ENCODE data around the gene ADRB2.
"Not testable (repeated sequence)": the region's sequence is repeated elsewhere in the genome, so short reads cannot be mapped to it uniquely, and the experiment has no call there.

Gene ADRB2

GRCh38 chr5:148875205-148875875, 48.9 kb downstream of the ADRB2 start:
- Mint-ChIP-seq H3K27ac (peak overlapping the region; percentile 5 to 36), H3K4me1 (ENCODE audit: low read depth in 2 of 2) (peaks cover 29 to 31% of the 10 kb centered on the region in 2 donors)

GRCh38 chr5:148877436-148877835, 51.0 kb downstream of the ADRB2 start:
- Mint-ChIP-seq H3K4me1 (ENCODE audit: low read depth in 2 of 2) (peaks cover 23 to 31% of the 10 kb centered on the region in 2 donors), H3K27ac (peak overlapping the region in 1 of 2 donors; percentile 39)
- not testable (repeated sequence) for H3K36me3 Mint-ChIP-seq (ENCODE audit: insufficient read depth); DNase-seq; H3K4me3 Mint-ChIP-seq; ATAC-seq (replicated peaks); H3K9me3 Mint-ChIP-seq; H3K27me3 Mint-ChIP-seq

More at GRCh38 chr5:148875205-148875875, 48.9 kb downstream of the ADRB2 start:
- peaks cover 10% of the 10 kb centered on the region for H3K36me3 Mint-ChIP-seq (ENCODE audit: insufficient read depth)
- ATAC-seq (replicated peaks): no peak
- no peaks in the 10 kb centered on the region for H3K9me3 Mint-ChIP-seq
- H3K4me3 Mint-ChIP-seq: no peak overlapping the region
- no peaks in the 10 kb centered on the region for H3K27me3 Mint-ChIP-seq
- no peak for DNase-seq

All from effector memory CD8-positive, alpha-beta T cell (primary cell).